HG02938 (cell line): Measurements from ENCODE around the gene FAS.
A peak's percentile ranks its signal among the peaks of the same experiment; 100 is the strongest.
"Not testable (repeated sequence)": the region's sequence is repeated elsewhere in the genome, so short reads cannot be mapped to it uniquely, and the experiment has no call there.

Source experiments
- ATAC-seq: cut with Tn5 transposase; IDR thresholded peaks from one replicate; pipeline ENCODE4 v1.9.1; 2021; ENCODE audit warnings: mild to moderate bottlenecking, moderate library complexity; ENCODE audit not compliant: unreplicated experiment

The FAS gene

GRCh38 chr10:88991899-88992320, 1.3 kb downstream of the FAS start:
- no peak for ATAC-seq

GRCh38 chr10:88992921-88993524, 2.4 kb downstream of the FAS start:
- no peak for ATAC-seq

GRCh38 chr10:88994019-88994418, 3.4 kb downstream of the FAS start:
- no peak for ATAC-seq

GRCh38 chr10:88995156-88995876, 4.7 kb downstream of the FAS start:
- ATAC-seq, result no peak

GRCh38 chr10:88996927-88997326, 6.3 kb downstream of the FAS start:
- ATAC-seq, result peak; percentile 49

- ATAC-seq, result no peak
Observed at GRCh38 chr10:88999625-89000024, 9.0 kb downstream of the FAS start.

GRCh38 chr10:89001024-89001728, 10.6 kb downstream of the FAS start:
- ATAC-seq, result no peak

GRCh38 chr10:89001729-89002072, 11.1 kb downstream of the FAS start:
- no peak for ATAC-seq

GRCh38 chr10:89002226-89002978, 11.8 kb downstream of the FAS start:
- ATAC-seq, result no peak

GRCh38 chr10:89003344-89003743, 12.7 kb downstream of the FAS start:
- ATAC-seq, result no peak

GRCh38 chr10:89007129-89007893, 16.7 kb downstream of the FAS start:
- no peak for ATAC-seq

- not testable (repeated sequence) for ATAC-seq
Observed at GRCh38 chr10:89018700-89019346, 28.2 kb downstream of the FAS start.

GRCh38 chr10:89019569-89020327, 29.1 kb downstream of the FAS start:
- no peak for ATAC-seq

- not testable (repeated sequence) for ATAC-seq
Observed at GRCh38 chr10:89021526-89021925, 30.9 kb downstream of the FAS start.

GRCh38 chr10:89022734-89023133, 32.1 kb downstream of the FAS start:
- ATAC-seq, result no peak

GRCh38 chr10:89025453-89025852, 34.9 kb downstream of the FAS start:
- ATAC-seq, result no peak

GRCh38 chr10:89029181-89029580, 38.6 kb downstream of the FAS start:
- ATAC-seq, result no peak

GRCh38 chr10:89029785-89030437, 39.3 kb downstream of the FAS start:
- peak; percentile 55 for ATAC-seq

GRCh38 chr10:89030791-89031190, 40.2 kb downstream of the FAS start:
- ATAC-seq, result no peak
